ENCODE data around the gene SCG5. TPM values are rescaled to one million over a fixed set of nuclear protein-coding genes. Genes with fewer than 3 reads are reported as not detected.

The SCG5 gene
- total and polyA plus RNA-seq, 8 donors, result 13.6 to 879 (median 72.3) TPM

DNA sequence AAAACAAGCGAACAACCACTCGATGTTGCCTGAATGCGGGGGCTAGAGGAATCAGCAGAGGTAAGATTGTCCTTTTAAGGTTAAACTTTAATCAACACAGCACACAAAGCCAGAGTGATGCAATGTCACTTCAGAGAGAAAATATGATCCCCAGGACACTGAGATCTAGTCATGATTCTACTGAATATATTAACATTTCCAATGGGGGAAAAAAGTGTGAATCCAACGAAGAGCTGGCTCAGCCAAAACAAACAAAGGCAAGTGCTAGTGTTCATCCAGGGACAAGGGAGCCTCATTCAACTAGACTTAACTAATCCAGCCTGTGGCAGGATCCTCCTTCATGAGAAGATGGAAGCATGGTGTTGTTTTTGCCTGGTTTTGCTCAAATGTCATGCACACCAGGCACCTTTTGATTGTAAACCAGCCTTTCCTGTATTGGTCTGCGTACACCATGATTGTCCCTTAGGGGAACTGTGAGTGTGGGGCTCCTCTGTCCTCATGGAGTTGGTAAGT, 35.8 kb downstream of the SCG5 start:
- no peak for DNase-seq
- intact Hi-C loops (cut with DNase I), result no loop called here
- FAIRE-seq, result no peak
- H3K4me1 ChIP-seq, result peaks cover 3 to 9% (median 7%) of the 10 kb centered on the region in 3 donors
- H3K27ac ChIP-seq, result no peak overlapping the region
- H3K36me3 ChIP-seq, result no peaks in the 10 kb centered on the region
- H3K4me3 ChIP-seq, result no peak overlapping the region
- 29 to 34% methylated on average over 5 of the region's 5 CpGs for WGBS, 2 donors
- no peaks in the 10 kb centered on the region for H3K9me3 ChIP-seq
- ATAC-seq, result peak; percentile 38 to 83 (median 73)
- no peaks in the 10 kb centered on the region for H3K27me3 ChIP-seq
- TF ChIP-seq, protein P1, sequence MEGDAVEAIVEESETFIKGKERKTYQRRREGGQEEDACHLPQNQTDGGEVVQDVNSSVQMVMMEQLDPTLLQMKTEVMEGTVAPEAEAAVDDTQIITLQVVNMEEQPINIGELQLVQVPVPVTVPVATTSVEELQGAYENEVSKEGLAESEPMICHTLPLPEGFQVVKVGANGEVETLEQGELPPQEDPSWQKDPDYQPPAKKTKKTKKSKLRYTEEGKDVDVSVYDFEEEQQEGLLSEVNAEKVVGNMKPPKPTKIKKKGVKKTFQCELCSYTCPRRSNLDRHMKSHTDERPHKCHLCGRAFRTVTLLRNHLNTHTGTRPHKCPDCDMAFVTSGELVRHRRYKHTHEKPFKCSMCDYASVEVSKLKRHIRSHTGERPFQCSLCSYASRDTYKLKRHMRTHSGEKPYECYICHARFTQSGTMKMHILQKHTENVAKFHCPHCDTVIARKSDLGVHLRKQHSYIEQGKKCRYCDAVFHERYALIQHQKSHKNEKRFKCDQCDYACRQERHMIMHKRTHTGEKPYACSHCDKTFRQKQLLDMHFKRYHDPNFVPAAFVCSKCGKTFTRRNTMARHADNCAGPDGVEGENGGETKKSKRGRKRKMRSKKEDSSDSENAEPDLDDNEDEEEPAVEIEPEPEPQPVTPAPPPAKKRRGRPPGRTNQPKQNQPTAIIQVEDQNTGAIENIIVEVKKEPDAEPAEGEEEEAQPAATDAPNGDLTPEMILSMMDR (IDR thresholded peaks at IDR 0.05), result no peak

DNA sequence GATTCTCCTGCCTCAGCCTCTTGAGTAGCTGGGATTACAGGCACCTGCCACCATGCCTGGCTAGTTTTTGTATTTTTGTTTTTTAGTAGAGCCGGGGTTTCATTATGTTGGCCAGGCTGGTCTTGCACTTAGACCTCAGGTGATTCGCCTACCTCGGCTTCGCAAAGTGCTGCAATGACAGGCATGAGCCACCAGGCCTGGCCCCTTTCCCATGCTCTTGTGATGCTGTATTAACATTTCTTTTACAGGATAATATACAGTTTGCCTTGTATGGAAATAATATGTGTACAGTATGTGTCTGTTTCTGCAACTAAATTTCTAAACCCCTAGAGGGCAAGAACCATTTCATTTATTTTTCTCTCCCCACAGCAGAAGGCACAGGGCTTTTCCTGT, 37.8 kb downstream of the SCG5 start:
- 92 to 95% methylated on average over 4 of the region's 4 CpGs for WGBS, 2 donors
- ATAC-seq, result no peak

DNA sequence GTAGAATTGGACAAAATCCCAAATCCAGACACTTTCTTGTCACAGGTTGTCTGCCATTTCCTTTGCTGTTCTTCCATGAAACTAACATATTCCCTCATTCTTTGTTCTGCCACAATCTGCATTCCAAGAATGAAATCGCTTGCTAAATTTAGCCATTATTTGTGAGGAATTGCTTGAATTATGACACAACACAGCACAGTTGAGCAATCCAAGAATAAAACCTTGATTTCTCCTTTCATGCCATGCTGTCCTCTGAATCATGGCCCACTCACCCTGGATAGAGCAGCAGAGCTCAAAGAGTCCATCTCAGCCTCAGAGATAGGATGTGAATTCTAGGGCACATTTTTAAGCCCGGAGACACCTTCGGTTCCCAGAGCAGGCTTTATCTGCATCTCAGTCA, 41.1 kb downstream of the SCG5 start:
- intact Hi-C loops (cut with DNase I), result no loop called here
- peak in 2 of 4 donors; percentile 15 to 54 for ATAC-seq
- no peak for FAIRE-seq
- TF ChIP-seq, protein P1 (IDR thresholded peaks at IDR 0.05), result no peak
- Histone ChIP-seq H3K36me3 (no peaks in the 10 kb centered on the region), H3K9me3 (no peaks in the 10 kb centered on the region), H3K4me1 (peaks cover 0 to under 1% (median under 1%) of the 10 kb centered on the region in 3 donors), H3K27ac (no peak overlapping the region), H3K27me3 (no peaks in the 10 kb centered on the region), H3K4me3 (no peak overlapping the region)
- WGBS, 2 donors, result 95 to 97% methylated on average over 3 of the region's 3 CpGs
- DNase-seq, result no peak

More for the DNA sequence above, 37.8 kb downstream of the SCG5 start:
- Histone ChIP-seq H3K36me3 (no peaks in the 10 kb centered on the region), H3K9me3 (no peaks in the 10 kb centered on the region), H3K4me1 (peaks cover 3 to 9% (median 7%) of the 10 kb centered on the region in 3 donors), H3K27me3 (no peaks in the 10 kb centered on the region), H3K4me3 (no peak overlapping the region), H3K27ac (no peak overlapping the region)
- DNase-seq (no peak), FAIRE-seq (no peak)
- intact Hi-C loops (cut with DNase I), result no loop called here
- TF ChIP-seq, protein P1 (IDR thresholded peaks at IDR 0.05), result no peak

DNA sequence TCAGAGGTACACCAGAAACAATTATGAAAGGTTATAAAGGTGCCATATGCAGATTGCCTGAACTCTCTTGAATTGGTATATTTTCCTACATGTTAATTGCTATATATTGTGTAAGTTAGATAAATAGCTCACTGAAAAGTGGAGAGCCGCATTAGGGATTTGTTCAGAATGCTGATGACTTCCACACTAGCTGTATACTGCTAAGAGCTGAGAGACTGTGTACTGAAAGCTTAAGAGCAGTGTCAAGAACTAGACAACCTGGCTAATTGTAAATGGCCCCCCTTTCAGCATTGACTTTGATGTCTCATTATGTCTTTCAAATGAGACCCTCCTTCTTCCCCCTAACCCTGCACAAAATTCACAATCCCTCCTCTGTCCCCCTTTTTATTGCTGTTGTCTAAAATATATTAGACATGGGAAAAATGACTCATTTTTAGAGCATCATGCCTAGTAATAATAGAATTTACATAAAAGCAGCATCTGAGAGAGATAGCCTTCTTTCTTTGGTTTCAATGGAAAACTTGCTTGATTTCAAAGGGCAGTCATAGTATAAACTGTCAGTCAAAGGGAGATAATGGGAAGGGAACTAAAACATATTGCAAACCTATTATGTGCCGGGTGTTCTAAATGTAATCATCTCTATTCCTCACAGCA, 41.6 kb downstream of the SCG5 start:
- TF ChIP-seq, protein P1 (IDR thresholded peaks at IDR 0.05), result no peak
- FAIRE-seq, result no peak
- DNase-seq, result no peak
- H3K27ac ChIP-seq, result no peak overlapping the region
- intact Hi-C loops (cut with DNase I), result no loop called here
- no peaks in the 10 kb centered on the region for H3K27me3 ChIP-seq
- no peak overlapping the region for H3K4me3 ChIP-seq
- H3K4me1 ChIP-seq, result no peaks in the 10 kb centered on the region
- H3K36me3 ChIP-seq, result no peaks in the 10 kb centered on the region
- 92 to 98% methylated on average over 2 of the region's 2 CpGs for WGBS, 2 donors
- ATAC-seq, result no peak
- no peaks in the 10 kb centered on the region for H3K9me3 ChIP-seq

DNA sequence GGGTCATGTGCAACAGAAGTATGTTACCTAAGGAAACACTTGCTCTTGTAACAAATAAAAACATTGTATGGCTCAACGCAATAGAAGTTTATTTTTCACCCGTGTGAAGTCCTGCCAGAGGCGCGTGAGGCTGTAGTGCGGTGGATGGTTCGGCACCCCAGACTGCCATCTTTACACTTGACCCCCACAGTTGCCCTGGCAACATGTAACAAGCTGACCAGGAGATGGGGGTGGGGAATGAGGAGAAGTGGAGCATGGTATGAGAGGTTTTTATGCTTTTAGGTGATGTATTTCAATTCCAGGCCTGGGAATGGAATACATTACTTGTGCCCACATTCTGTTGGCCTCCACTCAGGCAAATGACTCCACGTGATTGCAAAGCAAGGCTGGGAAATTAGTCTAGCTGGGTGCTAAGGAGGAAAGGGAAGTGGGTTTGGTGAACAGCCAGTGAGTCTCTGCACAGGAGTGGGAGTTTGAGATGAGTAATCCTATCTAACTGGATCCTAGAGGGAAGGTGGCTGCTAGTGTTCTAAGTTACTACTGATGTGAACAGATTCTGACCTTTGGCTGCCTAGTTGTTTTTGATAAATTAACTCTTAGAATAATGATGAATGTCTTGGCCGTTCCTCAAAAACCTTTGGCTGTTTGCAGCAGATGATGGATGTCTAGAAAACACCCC, 42.5 kb downstream of the SCG5 start:
- ATAC-seq (peak in 2 of 4 donors; percentile 43 to 53), DNase-seq (no peak), FAIRE-seq (no peak)
- TF ChIP-seq, protein P1 (IDR thresholded peaks at IDR 0.05), result no peak
- H3K4me1 ChIP-seq, result no peaks in the 10 kb centered on the region
- H3K4me3 ChIP-seq, result no peak overlapping the region
- 85% methylated on average over 8 of the region's 8 CpGs for WGBS, 2 donors
- H3K9me3 ChIP-seq, result no peaks in the 10 kb centered on the region
- H3K36me3 ChIP-seq, result no peaks in the 10 kb centered on the region
- no peak overlapping the region for H3K27ac ChIP-seq
- intact Hi-C loops (cut with DNase I), result no loop called here
- no peaks in the 10 kb centered on the region for H3K27me3 ChIP-seq

Measured in pancreas (tissue), 10 donors.